Stimulated activated CD4-positive, alpha-beta T cell treated with anti-CD3 and anti-CD28 coated beads, Interleukin-15, amount 100 ng/mL, for 24 hours (primary cell): ENCODE data around the gene PYY.
A peak's percentile ranks its signal among the peaks of the same experiment; 100 is the strongest.
"Not testable (repeated sequence)": the region's sequence is repeated elsewhere in the genome, so short reads cannot be mapped to it uniquely, and the experiment has no call there.

Experiments
- DNase-seq: peaks from one replicate; pipeline ENCODE4 v3.0.0-alpha.2; 2020

Gene PYY

GRCh38 chr17:43942051-43942685, 11.6 kb downstream of the PYY start, which contains the start of gene PPY:
TSS of gene PPY (minus strand) at chr17:43942476. CDS start at chr17:43941654, 822 bp downstream.
- DNase-seq = no peak

GRCh38 chr17:43940630-43941029, 13.1 kb downstream of the PYY start:
- peak; percentile 34 for DNase-seq

GRCh38 chr17:43939886-43940285, 13.9 kb downstream of the PYY start:
- no peak for DNase-seq

GRCh38 chr17:43939452-43939851, 14.3 kb downstream of the PYY start:
- not testable (repeated sequence) for DNase-seq

GRCh38 chr17:43938838-43939182, 14.9 kb downstream of the PYY start:
- DNase-seq = no peak

- no peak for DNase-seq
Measured at GRCh38 chr17:43936434-43936833, 17.3 kb downstream of the PYY start.

GRCh38 chr17:43935926-43936261, 17.8 kb downstream of the PYY start:
- no peak for DNase-seq

GRCh38 chr17:43935204-43935925, 18.4 kb downstream of the PYY start:
- DNase-seq = no peak

- no peak for DNase-seq
Measured at GRCh38 chr17:43932923-43933322, 20.8 kb downstream of the PYY start.

GRCh38 chr17:43932357-43932756, 21.4 kb downstream of the PYY start:
- DNase-seq = no peak

GRCh38 chr17:43931062-43931571, 22.6 kb downstream of the PYY start:
- DNase-seq = no peak

GRCh38 chr17:43928609-43929008, 25.1 kb downstream of the PYY start:
- DNase-seq = no peak

GRCh38 chr17:43927929-43928328, 25.8 kb downstream of the PYY start:
- DNase-seq = not testable (repeated sequence)

- DNase-seq = peak; percentile 43
Measured at GRCh38 chr17:43927060-43927864, 26.5 kb downstream of the PYY start.

GRCh38 chr17:43924558-43924957, 29.2 kb downstream of the PYY start:
- no peak for DNase-seq

- no peak for DNase-seq
Measured at GRCh38 chr17:43920500-43921095, 33.1 kb downstream of the PYY start.

- DNase-seq = no peak
Measured at GRCh38 chr17:43918026-43918389, 35.7 kb downstream of the PYY start.

GRCh38 chr17:43917348-43918025, 36.3 kb downstream of the PYY start:
- peak; percentile 70 for DNase-seq

- DNase-seq = no peak
Measured at GRCh38 chr17:43917016-43917347, 36.8 kb downstream of the PYY start.

GRCh38 chr17:43916385-43916784, 37.4 kb downstream of the PYY start:
- no peak for DNase-seq

GRCh38 chr17:43915559-43915958, 38.2 kb downstream of the PYY start:
- no peak for DNase-seq

- DNase-seq = no peak
Measured at GRCh38 chr17:43914451-43914850, 39.3 kb downstream of the PYY start.

GRCh38 chr17:43913584-43913983, 40.2 kb downstream of the PYY start:
- DNase-seq = no peak
